OCI-LY3 (cell line): ENCODE data around the gene ZXDC.

Source experiments
- H2AFZ ChIP-seq: fragments of 200-600, 300-600 bp; shearing (Covaris generic); 2 replicates; pipeline ENCODE4 v1.6.0; 2014; ENCODE audit warnings: antibody characterized with exemption, low read depth, low read length
- H3K27ac ChIP-seq: fragments of 200-600, 300-600 bp; sonication (generic); 2 replicates; pipeline ENCODE4 v1.5.1; 2014; ENCODE audit warnings: mild to moderate bottlenecking, low read length, moderate library complexity, mixed read lengths
- H3K27me3 ChIP-seq: fragments of 200-600, 300-600 bp; sonication (generic); 2 replicates; pipeline ENCODE4 v1.6.1; 2014; ENCODE audit warnings: low read depth, low read length, mixed read lengths
- H3K36me3 ChIP-seq: fragments of 200-600, 300-600 bp; sonication (generic); replicated peaks from 2 replicates; pipeline ENCODE3; 2014; ENCODE audit warnings: low read depth, low read length, mixed read lengths
- H3K4me1 ChIP-seq: fragments of 300-600, 200-600 bp; sonication (generic); 2 replicates; pipeline ENCODE4 v1.6.1; 2014; ENCODE audit warnings: low read length, mixed read lengths
- H3K4me2 ChIP-seq: fragments of 200-600, 300-600 bp; sonication (generic); 2 replicates; pipeline ENCODE4 v1.6.1; 2014; ENCODE audit warnings: low read length, mixed read lengths
- H3K4me3 ChIP-seq: fragments of 300-600, 200-600 bp; sonication (generic); 2 replicates; pipeline ENCODE4 v1.5.1; 2014; ENCODE audit warnings: antibody characterized with exemption, mild to moderate bottlenecking, low read length, moderate library complexity
- H3K79me2 ChIP-seq: fragments of 300-600, 200-600 bp; shearing (Covaris generic); 2 replicates; pipeline ENCODE4 v1.6.1; 2014; ENCODE audit warnings: mild to moderate bottlenecking, low read length, mixed read lengths
- H3K9ac ChIP-seq: fragments of 300-600, 200-600 bp; shearing (Covaris generic); 2 replicates; pipeline ENCODE4 v1.6.0; 2014; ENCODE audit warnings: mild to moderate bottlenecking, low read length, moderate library complexity
- H3K9me3 ChIP-seq: fragments of 200-600, 300-600 bp; shearing (Covaris generic); 2 replicates; pipeline ENCODE4 v1.6.1; 2014; ENCODE audit warnings: low read length, mixed read lengths; ENCODE audit not compliant: insufficient read depth
- H4K20me1 ChIP-seq: fragments of 200-600, 300-600 bp; sonication (generic); 2 replicates; pipeline ENCODE4 v1.6.1; 2016; ENCODE audit warnings: low read length, mixed read lengths; ENCODE audit not compliant: insufficient read depth
- CTCF ChIP-seq: fragments of 200-600, 300-600 bp; sonication (generic); IDR thresholded peaks from 2 replicates; pipeline ENCODE4 v1.5.1; 2014; ENCODE audit warnings: antibody characterized with exemption, low read length, low read depth
- EZH2phosphoT487 ChIP-seq: fragments of 200-600 bp; shearing (Covaris generic); IDR thresholded peaks from 2 replicates; pipeline ENCODE4 v1.6.1; 2018; ENCODE audit warnings: antibody characterized with exemption, mixed run types, low read depth

The ZXDC gene

GRCh38 chr3:126523745-126524428 lies 48.2 kb upstream of the ZXDC start, which contains the start of gene CHST13:
CHST13 (plus strand) TSS chr3:126524155; CDS start chr3:126524333, 178 bp downstream.
- Histone ChIP-seq H3K4me3 (no peak within 1 kb of the TSS), H3K9me3 (no peaks in the 10 kb centered on the region), H3K27ac (no peak within 1 kb of the TSS), H3K4me1 (no peaks in the 10 kb centered on the region), H2AFZ (no peak within 1 kb of the TSS), H3K4me2 (no peak within 1 kb of the TSS), H3K9ac (no peak within 1 kb of the TSS), H3K36me3 (no peaks in the 10 kb centered on the region), H3K79me2 (no peaks in the 10 kb centered on the region), H3K27me3 (no peaks in the 10 kb centered on the region), H4K20me1 (no peaks in the 10 kb centered on the region)
- TF ChIP-seq EZH2phosphoT487 (no peak), CTCF (no peak)

DNA sequence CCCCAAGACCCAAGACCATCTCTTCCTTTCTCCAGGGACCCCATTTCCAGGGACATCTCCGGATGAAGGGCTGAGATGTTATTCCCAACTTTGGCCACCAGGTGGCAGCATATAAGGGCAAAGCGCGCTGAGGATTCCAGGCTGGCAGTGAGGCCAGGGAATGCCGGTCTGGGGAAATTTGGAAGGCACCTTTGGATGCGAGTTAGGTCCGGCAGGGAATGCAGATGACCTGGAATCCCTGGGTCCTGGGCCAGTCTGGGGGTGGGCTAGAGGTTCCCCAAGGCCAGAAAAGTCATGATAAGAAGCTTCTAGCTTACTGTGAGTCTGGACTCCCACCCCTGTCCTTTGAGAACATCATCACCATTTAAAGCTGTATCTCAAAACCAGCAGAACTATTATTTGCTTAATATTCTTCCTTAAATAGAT lies 46.7 kb upstream of the ZXDC start:
- Histone ChIP-seq H3K79me2 (no peaks in the 10 kb centered on the region), H3K4me2 (no peak overlapping the region), H3K27ac (no peak overlapping the region), H3K4me3 (no peak overlapping the region), H3K4me1 (no peaks in the 10 kb centered on the region), H4K20me1 (no peaks in the 10 kb centered on the region), H2AFZ (no peak overlapping the region), H3K9ac (no peak overlapping the region), H3K27me3 (no peaks in the 10 kb centered on the region), H3K36me3 (no peaks in the 10 kb centered on the region), H3K9me3 (no peaks in the 10 kb centered on the region)
- TF ChIP-seq CTCF (peak; percentile 88), EZH2phosphoT487 (no peak)

DNA sequence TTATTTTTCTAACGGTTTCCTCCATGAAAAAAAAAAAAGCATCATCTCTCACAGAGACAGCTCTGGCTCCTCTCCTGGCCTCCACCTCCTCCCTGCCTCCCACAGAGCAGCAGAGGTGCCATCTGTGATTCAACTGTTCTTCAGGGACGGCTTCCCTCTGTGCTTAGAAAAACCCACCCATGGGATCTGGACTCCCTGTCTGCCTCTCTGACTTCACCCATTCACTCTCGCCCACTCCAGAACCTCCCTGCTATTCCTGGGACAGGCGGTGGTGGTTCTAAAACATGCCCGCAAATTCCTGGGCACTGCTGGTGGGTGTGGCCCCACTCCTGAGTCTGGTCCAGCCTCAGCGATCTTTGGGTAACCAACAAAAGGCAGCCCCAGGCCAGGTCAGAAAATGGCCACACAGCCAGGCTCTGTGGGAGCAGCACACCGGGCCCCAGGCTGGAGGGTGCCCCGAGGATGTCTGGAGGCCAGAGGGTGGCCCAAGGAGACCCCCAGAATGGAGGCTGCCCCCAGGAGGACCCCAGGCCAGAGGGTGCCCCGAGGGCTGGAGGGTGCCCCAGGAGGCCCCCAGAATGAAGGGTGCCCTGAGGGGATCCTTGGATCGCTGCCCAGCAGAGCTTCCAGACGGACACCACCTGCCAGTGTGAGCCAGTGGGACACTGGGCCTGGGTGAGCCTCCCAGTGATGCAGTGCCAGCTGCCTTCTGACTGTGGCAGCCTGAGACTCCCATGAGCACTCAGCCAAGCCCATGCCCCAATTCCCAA lies 45.6 kb upstream of the ZXDC start:
- H3K27me3 ChIP-seq: no peaks in the 10 kb centered on the region
- H2AFZ ChIP-seq: no peak overlapping the region
- TF ChIP-seq EZH2phosphoT487 (no peak), CTCF (no peak)
- H3K4me3 ChIP-seq: no peak overlapping the region
- H3K36me3 ChIP-seq: no peaks in the 10 kb centered on the region
- no peak overlapping the region for H3K27ac ChIP-seq
- H3K4me1 ChIP-seq: no peaks in the 10 kb centered on the region
- H3K4me2 ChIP-seq: no peak overlapping the region
- no peaks in the 10 kb centered on the region for H4K20me1 ChIP-seq
- no peak overlapping the region for H3K9ac ChIP-seq
- H3K79me2 ChIP-seq: no peaks in the 10 kb centered on the region
- H3K9me3 ChIP-seq: no peaks in the 10 kb centered on the region
